Lung microvascular endothelial cell (primary cell): ENCODE data around the gene GET4. TPM values are rescaled to one million over a fixed set of nuclear protein-coding genes. Genes with fewer than 3 reads are reported as not detected.
"Not testable (repeated sequence)": the region's sequence is repeated elsewhere in the genome, so short reads cannot be mapped to it uniquely, and the experiment has no call there.

ENCODE experiments used
- DNase-seq, 2 donors: peaks; one replicate each; pipeline versions ENCODE4 v3.0.0 to v3.0.0-alpha.2; 2010; ENCODE audit warnings: low read depth in 2 of 2
- total RNA-seq: library from RNA; depleted of rRNA; stranded (reverse); fragments of >200 nt; gene quantifications from 2 replicates; pipeline ENCODE4 v1.2.1, GENCODE V29; 2014

The GET4 gene
- total RNA-seq, 1 donor from 2014 or later: 38.3 TPM

DNA sequence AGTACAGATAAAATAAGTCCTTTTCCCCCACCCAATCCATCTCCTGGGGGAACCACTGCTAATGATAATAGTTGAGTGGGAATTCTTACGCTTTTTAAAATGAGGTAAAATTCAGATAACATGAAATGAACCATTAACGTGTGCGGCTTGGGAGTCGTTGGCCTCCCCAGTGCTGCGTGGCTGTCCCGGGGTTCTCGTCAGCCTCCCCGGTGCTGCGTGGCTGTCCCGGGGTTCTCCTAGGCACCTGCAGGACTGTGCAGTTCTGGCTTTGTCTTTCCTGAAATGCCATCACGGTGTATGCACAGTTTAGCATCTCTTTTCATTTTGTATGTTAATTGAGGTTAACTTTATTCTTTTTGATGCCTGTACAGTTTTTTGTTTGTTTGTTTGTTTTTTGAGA is 30.6 kb upstream of the GET4 start:
- DNase-seq: no peak

- DNase-seq: not testable (repeated sequence)
Observed at GRCh38 chr7:846958-847650, 29.2 kb upstream of the GET4 start.

- not testable (repeated sequence) for DNase-seq
Observed at GRCh38 chr7:847728-848127, 28.6 kb upstream of the GET4 start.

DNA sequence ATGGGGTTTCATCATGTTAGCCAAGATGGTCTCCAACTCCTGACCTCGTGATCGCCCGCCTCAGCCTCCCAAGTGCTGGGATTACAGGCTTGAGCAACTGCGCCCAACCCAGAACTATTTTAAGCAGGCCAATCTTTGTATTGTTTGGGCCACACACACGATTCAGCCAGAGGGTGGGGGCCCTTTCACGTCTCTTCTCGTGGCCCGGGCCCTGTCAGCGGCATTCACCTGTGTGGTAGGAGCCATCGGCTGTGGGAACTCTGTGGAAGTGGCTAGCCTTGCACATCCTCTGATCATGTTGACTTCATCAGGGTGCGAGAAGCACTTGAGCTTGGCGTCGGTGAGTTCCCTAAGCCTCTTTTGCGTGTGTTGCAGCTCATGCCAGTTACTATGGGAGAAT is 27.2 kb upstream of the GET4 start:
- DNase-seq: no peak

DNA sequence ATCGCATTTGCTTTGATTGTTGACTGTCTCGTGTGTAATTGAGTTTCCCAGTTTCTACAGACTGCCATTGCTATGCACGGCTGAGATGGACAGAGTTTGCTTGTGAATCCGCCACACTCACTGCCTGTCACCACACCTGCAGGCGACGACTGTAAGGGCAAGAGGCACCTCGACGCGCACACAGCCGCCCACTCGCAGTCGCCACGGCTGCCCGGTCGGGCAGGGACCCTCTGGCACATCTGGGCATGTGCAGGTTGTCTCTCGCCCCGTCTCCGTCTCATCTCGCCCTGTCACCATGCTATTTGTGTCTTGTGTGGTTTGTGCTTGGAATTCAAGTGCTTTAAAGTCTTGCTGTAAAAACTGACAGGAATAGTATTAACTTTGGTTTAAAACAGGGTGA is 26.6 kb upstream of the GET4 start:
- DNase-seq: no peak

DNA sequence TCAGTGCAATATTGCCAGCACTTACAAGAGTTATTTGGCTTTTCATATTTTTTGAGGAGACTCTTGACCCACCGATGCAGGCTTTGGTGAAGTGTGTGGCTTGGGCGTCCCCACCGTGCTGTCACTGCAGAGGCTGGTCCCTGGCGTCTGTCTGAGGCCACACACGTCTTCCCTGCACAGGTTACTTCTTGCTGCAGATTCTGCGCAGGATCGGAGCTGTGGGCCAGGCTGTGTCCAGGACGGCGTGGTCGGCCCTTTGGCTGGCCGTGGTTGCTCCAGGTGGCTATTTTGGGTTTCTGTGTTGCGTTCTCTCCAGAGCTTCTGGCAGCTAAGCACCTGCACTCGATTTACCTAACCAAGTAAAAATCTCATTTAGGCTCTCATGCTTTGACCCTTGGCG is 25.1 kb upstream of the GET4 start:
- no peak for DNase-seq

- no peak for DNase-seq
Observed at GRCh38 chr7:853366-854117, 22.8 kb upstream of the GET4 start.

DNA sequence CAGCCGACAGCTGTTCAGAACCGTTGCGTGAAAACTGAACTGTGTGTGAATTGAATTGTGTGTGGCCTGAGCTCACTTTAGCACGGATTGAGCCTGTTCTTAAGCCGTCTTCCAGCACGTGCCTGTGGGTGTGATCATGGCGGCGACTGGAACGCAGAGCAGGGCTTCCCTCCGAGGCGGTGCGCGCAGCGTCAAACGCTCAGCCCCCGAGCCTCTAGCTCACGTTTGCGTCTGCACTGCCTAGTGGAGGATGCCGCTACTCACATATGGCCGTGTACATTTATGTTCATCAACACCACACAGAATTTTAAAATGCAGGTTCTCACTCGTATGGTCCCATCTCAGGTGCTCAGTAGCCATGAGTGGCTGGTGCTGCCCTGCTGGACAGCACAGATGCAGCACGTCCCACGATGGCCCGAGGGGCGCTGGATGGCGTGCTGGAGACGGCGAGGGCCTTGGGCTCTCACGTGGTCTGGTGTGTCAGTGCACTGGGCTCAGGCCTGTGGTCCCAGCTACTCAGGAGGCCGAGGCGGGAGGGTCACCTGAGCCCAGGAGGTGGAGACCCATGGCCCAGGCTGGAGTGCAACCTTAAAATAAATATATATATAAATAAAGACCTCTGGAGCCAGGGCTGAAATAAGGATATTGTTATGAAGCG is 22.1 kb upstream of the GET4 start:
- DNase-seq: no peak

GRCh38 chr7:855686-856369 is 20.5 kb upstream of the GET4 start:
- no peak for DNase-seq

GRCh38 chr7:856444-857095 is 19.8 kb upstream of the GET4 start:
- DNase-seq: no peak

DNA sequence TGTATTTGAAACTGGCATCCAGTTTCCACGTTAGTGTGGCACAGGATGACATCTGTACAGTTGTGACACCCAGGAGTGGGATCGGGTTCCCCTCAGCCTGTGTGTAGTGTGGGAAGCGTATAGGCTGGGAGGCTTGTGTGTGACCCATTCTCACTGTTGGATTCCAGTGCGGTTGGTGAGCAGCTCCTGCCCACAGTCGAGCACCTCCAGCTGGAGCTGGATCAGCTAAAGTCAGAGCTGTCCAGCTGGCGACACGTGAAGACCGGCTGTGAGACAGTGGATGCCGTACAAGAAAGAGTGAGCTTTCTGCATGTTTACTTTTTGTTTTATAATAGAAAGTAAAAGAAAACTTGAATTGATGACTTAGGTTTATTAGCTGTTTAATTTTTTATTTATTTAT is 18.7 kb upstream of the GET4 start:
- no peak for DNase-seq

DNA sequence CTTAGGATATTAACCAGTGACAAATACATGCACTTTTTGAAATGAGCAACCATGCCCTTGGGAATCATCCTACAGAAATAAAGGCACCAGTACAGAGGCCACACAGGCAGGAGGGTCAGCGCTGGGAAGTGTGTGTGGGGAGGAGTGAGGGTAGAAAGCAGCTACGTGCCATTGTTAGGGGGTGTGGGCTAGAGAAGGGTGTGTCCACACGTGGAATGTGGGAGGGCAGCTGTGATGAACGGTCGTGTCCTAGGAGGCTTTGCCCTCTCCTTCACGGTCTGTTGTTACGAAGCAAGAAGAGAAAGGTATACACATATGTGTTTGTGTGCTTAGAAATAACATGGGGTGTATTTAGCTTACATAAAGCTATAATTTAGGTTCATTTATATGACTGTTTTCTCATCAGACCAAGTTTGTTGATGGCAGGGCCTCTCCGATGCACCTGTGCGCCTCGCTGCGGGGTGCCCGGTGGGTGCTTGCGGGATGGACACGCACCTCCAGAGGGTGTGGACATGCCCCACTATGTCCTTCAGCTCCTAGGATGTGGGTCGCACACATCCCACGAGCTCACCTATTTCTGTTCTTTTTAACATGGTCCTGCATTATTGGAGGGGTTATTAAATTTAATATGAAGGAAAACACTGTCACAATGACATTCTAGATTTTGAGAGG is 16.9 kb upstream of the GET4 start:
- DNase-seq: no peak

GRCh38 chr7:860149-860548 is 16.2 kb upstream of the GET4 start:
- no peak for DNase-seq

DNA sequence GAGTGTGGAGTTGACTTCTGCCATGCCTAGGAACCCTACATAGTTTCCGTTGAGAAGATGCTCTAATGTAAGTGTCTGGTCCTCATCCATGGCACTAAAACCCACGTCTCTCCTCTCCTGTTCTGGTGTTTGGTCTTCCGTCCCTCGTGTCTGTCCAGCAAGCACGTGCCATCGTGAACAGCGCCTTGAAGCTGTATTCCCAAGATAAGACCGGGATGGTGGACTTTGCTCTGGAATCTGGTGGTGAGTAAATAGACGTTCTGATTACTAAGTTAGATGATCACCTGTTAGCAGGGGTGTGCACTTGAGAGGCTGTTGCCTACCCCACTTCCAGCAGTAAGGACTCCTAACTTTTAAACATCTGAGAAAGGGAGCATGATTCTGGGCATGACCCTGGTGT is 15.1 kb upstream of the GET4 start:
- no peak for DNase-seq

DNA sequence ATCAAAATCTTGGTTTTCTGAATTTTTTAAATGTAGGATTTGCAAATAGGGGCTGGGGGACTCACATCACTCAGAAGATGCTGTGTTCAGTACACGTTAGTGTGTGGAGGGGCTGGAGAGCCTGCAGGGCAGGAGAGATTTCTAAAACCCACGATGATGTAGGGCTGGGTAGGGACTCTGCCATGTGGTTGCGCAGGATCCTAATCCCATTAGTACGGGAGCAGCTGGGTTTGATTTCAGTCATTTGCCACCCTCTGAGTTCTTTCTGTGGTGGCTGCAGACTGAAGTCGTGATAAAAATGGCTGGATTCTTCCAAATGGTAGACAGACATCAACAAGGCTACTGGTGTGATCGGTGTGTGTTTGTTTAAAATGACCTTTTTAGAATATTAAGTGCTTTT is 14.2 kb upstream of the GET4 start:
- DNase-seq: no peak

- DNase-seq: no peak
Observed at GRCh38 chr7:863106-863505, 13.2 kb upstream of the GET4 start.

DNA sequence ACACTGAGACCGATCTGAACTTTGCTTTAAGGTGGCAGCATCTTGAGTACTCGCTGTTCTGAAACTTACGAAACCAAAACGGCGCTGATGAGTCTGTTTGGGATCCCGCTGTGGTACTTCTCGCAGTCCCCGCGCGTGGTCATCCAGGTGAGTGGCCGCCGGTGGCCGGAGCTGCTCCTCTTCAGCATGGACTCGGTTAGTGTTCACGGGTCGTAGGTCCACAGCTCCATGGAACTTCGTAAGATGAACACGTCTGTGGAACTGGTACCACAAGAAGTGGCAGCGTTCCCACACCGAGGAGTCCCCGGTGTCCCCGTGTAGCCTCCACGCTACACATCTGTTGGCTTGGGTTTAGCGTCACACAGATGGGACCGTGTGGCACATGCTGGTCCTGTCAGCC is 10.4 kb upstream of the GET4 start:
- DNase-seq: no peak

GRCh38 chr7:867001-867405 is 9.4 kb upstream of the GET4 start:
- DNase-seq: peak; percentile 68 to 91

GRCh38 chr7:867406-868188 is 8.8 kb upstream of the GET4 start:
- DNase-seq: peak; percentile 9 to 69

DNA sequence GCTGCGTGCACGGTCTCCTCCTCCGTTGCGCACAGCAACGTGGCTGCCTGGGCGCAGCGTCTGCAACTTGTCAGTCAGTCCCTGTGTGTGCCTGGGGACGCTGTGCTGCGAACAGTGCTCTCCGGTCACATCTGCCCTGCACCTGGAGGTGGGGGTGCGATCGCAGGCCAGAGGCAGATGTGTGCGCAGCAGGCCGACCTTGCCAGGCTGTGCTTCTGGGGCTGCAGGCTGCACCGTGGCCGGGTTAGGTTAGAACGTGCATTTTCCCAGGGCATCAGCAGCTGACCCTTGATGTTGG is 8.2 kb upstream of the GET4 start:
- DNase-seq: no peak

GRCh38 chr7:869348-869747 is 7.0 kb upstream of the GET4 start:
- DNase-seq: no peak
